Stimulated activated CD4-positive, alpha-beta T cell treated with anti-CD3 and anti-CD28 coated beads, Interleukin-1b, Interleukin-23, amount 100 ng/mL, for 24 hours (primary cell): ENCODE data around the gene TLR6.
"Not testable (repeated sequence)": the region's sequence is repeated elsewhere in the genome, so short reads cannot be mapped to it uniquely, and the experiment has no call there.

ENCODE experiments used
- DNase-seq, 4 experiments: peaks; one replicate each; pipeline ENCODE4 v3.0.0-alpha.2; 2020; ENCODE audit warnings: low read depth in 4 of 4, low spot score in 1 of 4

Gene TLR6

GRCh38 chr4:38823766-38824165, 32.9 kb downstream of the TLR6 start:
- no peak for DNase-seq

GRCh38 chr4:38822748-38823303, 33.8 kb downstream of the TLR6 start:
- DNase-seq: no peak

- DNase-seq: no peak
Measured at GRCh38 chr4:38821739-38822138, 34.9 kb downstream of the TLR6 start.

GRCh38 chr4:38820329-38821061, 36.1 kb downstream of the TLR6 start:
- no peak for DNase-seq

GRCh38 chr4:38819569-38819968, 37.0 kb downstream of the TLR6 start:
- DNase-seq: no peak

GRCh38 chr4:38818441-38818976, 38.1 kb downstream of the TLR6 start:
- no peak for DNase-seq

GRCh38 chr4:38815885-38816782, 40.5 kb downstream of the TLR6 start:
- DNase-seq: no peak

- DNase-seq: no peak
Measured at GRCh38 chr4:38814386-38814785, 42.2 kb downstream of the TLR6 start.

GRCh38 chr4:38811297-38811696, 45.3 kb downstream of the TLR6 start:
- DNase-seq: no peak

GRCh38 chr4:38807462-38807861, 49.2 kb downstream of the TLR6 start:
- not testable (repeated sequence) for DNase-seq

- DNase-seq: not testable (repeated sequence)
Measured at GRCh38 chr4:38806251-38806650, 50.4 kb downstream of the TLR6 start.

GRCh38 chr4:38805530-38806145, 51.0 kb downstream of the TLR6 start:
- DNase-seq: no peak

GRCh38 chr4:38804654-38805295, 51.8 kb downstream of the TLR6 start, which contains the start of gene TLR1:
TSS of gene TLR1 (minus strand) at chr4:38804791. CDS start at chr4:38798831, 5,960 bp downstream.
- DNase-seq: no peak

- no peak for DNase-seq
Measured at GRCh38 chr4:38803833-38804653, 52.6 kb downstream of the TLR6 start.

GRCh38 chr4:38802561-38803355, 53.9 kb downstream of the TLR6 start:
- no peak for DNase-seq

- no peak for DNase-seq
Measured at GRCh38 chr4:38800961-38801450, 55.6 kb downstream of the TLR6 start.

GRCh38 chr4:38800366-38800765, 56.3 kb downstream of the TLR6 start:
- no peak for DNase-seq

GRCh38 chr4:38795087-38795486, 61.5 kb downstream of the TLR6 start:
- no peak for DNase-seq

- no peak for DNase-seq
Measured at GRCh38 chr4:38794051-38794450, 62.6 kb downstream of the TLR6 start.
